HCEC 1CT (cell line): Measurements from ENCODE around the gene TPCN2.
"Not testable (repeated sequence)": the region's sequence is repeated elsewhere in the genome, so short reads cannot be mapped to it uniquely, and the experiment has no call there.

Source experiments
- DNase-seq: peaks from one replicate; pipeline ENCODE4 v3.0.0-alpha.2; 2017

The TPCN2 gene

DNA sequence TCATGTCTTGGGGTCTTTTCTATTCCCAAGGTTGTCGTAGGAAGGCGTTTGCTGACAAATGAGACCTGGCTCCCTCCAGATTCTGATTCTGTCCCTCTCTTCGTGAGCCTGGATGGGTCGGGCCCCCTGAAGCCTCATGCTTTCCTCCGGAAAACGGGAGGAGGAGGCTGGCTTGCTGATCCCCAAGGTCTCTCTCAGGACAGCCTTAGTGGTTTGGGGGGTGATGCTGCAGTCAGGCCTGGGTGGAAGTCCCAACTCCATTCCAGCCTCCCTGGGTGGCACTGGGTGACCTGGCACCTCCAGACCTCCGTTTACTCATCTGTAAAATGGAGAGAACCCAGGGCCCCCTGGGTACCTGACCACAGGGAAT, 83.6 kb downstream of the TPCN2 start:
- DNase-seq: no peak

DNA sequence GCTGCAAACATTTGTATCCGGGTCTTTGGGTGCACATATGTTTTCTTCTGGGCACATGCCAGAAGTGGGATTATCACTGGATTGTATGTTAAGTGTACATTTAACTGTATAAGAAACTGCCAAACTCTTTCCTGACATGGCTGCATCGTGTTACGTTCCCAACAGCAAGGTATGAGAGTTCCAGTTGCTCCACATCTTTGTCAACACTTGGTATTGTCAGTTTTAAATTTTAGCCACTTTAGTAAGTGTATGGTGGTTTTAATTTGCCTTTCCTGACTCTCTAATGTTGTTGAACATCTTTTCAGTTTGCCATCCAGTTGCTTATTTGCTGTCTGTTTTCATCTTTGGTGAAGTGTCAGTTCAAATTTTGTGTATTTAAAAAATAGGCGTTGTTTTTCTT, 84.5 kb downstream of the TPCN2 start:
- DNase-seq: no peak

DNA sequence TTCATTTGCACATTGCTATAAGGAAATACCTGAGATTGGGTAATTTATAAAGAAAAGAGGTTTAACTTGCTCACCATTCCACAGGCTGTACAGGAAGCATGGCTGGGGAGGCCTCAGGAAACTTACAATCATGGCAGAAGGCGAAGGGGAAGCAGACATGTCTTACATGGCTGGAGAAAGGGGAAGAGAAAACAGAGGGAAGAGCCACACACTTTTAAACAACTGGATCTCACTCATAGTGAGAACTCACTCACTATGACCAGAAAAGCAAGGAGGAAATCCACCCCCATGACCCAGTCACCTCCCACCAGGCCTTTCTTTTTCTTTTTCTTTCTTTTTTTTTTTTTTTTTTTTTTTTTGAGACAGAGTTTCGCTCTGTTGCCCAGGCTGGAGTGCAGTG, 85.5 kb downstream of the TPCN2 start:
- not testable (repeated sequence) for DNase-seq

GRCh38 chr11:69134957-69135356, 86.2 kb downstream of the TPCN2 start:
- no peak for DNase-seq

- DNase-seq: no peak
Measured at GRCh38 chr11:69135420-69136363, 87.0 kb downstream of the TPCN2 start.

GRCh38 chr11:69136471-69136870, 87.7 kb downstream of the TPCN2 start:
- no peak for DNase-seq

GRCh38 chr11:69137151-69137844, 88.6 kb downstream of the TPCN2 start:
- DNase-seq: no peak

DNA sequence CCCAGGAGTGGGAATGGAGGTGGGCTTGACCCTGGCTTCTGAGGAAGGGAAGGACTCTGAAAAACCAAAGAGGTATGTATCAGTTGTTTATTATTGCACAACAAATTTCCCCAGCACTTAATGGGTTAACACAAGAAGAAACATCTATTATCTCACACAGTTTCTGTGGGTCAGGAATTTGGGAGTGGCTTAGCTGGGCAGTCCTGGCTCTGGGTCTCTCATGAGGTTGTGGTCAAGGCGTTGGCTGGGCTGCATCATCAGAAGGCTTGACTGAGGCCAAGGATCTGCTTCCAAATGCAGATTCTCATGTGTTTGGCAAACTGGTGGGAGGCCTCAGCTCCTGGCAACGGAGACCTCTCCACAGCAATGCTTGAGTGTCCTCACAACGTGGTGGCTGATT, 89.5 kb downstream of the TPCN2 start:
- peak; percentile 41 for DNase-seq

- not testable (repeated sequence) for DNase-seq
Measured at GRCh38 chr11:69140161-69140560, 91.4 kb downstream of the TPCN2 start.

DNA sequence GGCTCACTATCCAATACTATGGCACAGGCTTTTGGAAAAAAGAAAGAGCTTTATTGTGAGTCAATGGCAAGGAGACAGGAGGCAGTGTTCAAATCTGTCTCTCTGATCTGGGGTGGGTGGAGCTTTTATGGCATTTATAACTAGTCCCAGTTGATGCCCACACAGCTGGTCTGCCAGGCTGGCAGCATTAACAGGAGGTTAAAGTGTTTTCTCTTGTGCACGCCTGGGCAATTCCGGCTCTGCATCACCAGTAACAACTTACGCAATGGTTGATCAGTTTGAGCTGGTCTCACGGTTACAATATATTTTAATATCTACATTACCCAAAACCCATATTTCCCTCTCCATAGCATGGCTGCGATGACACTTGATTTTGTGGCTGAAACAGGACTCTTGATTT, 91.9 kb downstream of the TPCN2 start:
- no peak for DNase-seq

DNA sequence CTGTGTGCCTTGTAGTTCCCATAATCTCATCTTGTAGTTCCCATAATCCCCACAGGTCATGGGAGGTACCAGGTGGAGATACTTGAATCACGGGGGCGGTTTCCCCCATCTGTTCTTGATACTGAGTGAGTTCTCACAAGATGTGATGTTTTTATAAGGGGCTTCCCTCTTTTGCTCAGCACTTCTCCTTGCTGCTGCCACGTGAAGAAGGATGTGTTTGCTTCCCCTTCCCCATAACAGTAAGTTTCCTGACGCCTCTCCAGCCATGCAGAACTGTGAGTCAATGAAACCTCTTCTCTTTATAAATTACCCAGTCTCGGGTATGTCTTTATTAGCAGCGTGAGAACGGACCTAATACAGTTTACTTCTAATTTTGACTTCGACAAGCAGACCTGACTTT, 93.0 kb downstream of the TPCN2 start:
- DNase-seq: no peak

GRCh38 chr11:69142895-69143294, 94.2 kb downstream of the TPCN2 start:
- DNase-seq: no peak

DNA sequence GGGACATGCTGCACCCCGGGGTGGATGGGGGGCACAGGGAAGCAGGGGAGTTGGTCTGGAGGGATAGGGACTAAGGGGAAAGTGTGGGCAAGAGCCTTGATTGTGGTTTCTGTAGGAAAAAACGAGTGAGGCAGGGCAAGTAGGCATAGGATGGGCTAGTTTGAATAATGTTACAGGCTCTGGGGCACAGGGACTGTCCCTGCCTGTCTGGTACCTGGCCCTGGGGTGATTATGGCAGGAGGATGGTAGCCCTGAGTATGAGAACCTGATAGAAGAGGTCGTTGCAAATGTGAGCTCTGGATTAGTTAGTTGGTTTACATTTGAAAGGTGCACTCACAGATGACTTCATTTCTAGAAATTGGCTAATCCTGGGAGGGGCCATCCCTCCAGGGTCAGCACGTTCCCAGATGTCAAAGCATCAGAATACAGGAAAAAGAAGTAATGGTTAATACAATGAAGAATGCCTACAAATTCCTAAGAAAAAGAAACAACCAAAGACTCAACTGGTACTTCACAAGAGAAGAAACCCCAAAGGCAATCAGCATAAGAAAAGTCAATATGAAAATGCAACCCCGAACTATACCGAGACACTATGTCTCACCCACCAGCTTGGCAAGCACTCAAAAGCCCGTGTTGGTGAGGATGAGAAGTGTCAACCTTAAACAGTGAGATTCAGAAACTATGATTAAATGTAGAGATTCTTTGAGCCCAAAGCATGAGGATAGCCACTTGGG, 95.8 kb downstream of the TPCN2 start:
- DNase-seq: no peak

- DNase-seq: no peak
Measured at GRCh38 chr11:69145050-69145380, 96.3 kb downstream of the TPCN2 start.

DNA sequence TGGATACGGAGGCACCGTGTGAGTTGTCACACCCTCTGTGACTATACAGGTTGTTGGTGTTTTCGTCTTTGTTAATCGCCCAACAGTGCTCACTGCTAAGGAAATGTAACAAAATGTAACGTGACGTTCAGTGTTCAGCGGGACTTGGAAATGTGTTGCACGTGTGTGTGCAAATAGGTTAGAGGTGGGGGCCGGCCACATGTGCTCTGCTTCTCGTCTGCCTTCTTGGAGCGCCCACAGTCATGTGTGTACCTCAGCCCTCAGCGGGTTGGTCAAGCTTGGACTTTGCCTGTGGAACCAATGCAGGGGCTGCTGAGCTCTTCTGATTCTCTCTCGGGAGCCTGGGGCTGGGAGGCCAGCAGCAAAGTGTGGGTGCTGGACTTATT, 99.6 kb downstream of the TPCN2 start:
- no peak for DNase-seq

DNA sequence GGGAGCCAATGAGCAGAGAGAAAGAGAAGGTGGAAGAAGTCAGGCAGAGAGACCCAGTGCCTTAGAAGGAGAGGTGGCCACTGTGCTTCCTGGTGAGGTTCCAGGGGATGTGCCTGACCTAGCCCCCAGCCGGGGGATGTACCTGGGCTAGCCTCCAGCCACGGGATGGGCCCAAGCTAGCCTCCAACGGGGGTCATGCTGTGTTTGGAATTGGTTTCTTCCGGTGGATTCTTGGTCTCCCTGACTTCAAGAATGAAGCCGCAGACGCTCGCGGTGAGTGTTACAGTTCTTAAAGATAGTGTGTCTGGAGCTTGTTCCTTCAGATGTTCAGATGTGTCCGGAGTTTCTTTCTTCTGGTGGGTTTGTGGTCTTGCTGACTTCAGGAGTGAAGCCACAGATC, 100.1 kb downstream of the TPCN2 start:
- no peak for DNase-seq

DNA sequence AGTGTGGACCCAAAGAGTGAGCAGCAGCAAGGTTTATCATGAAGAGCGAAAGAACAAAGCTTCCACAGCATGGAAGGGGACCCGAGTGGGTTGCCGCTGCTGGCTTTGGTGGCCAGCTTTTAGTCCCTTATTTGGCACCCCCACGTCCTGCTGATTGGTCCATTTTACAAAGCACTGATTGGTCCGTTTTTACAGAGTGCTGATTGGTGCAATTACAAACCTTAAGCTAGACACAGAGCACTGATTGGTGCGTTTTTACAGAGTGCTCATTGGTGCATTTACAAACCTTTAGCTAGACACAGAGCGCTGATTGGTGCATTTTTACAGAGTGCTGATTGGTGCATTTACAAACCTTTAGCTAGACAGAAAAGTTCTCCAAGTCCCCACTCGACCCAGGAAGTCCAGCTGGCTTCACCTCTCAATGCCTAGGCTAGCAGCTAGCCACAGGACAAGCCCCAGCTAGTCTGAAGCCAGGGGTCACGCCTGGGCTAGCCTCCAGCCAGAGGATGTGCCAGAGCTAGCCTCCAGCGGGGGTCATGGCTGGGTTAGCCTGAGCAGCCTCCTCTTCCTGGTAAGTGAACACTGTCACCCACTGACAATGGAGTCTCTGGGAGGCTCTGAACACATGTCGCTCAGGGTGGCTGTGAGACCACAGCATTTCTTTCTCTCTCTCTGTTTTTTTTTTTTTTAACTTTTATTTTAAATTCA, 100.8 kb downstream of the TPCN2 start:
- DNase-seq: not testable (repeated sequence)

GRCh38 chr11:69150175-69150574, 101.4 kb downstream of the TPCN2 start:
- no peak for DNase-seq

DNA sequence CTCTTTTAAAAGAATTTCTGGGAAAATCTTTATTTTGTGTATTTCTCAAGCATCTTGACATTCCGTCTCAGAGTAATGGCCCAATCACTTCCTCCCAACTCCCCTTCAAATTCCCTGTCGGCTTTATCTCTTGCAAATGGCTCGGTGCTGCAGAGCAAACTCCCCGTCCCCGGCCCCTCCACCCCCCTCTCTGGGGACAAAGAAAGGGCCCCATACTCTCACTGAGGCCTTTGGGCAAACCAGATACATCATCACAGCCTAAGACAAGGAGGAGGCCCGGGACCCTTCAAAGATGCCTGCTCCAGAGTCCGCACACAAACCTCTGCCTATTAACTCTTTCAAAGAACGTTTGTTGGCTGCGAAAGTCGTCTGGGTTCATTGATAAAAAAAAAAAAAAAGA, 103.1 kb downstream of the TPCN2 start:
- DNase-seq: no peak

GRCh38 chr11:69152733-69153421, 104.1 kb downstream of the TPCN2 start:
- DNase-seq: no peak

DNA sequence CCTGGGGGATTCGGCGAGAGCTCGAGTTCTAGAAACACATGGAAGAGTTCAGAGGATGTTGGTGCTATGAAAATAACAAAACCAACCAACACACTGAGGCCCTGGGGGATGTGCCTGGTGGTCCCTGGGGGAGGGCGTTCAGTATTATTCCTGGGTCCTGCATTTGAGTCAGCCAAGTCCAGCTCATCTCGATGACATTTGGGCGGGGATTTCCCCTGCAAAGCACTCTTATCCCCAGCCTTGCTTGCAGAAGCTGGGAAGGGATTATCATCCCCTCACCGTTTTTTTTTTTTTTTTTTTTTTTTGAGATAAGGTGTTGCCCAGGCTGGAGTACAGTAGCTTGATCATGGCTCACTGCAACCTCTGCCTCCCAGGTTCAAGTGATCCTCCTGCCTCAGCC, 104.9 kb downstream of the TPCN2 start:
- no peak for DNase-seq

DNA sequence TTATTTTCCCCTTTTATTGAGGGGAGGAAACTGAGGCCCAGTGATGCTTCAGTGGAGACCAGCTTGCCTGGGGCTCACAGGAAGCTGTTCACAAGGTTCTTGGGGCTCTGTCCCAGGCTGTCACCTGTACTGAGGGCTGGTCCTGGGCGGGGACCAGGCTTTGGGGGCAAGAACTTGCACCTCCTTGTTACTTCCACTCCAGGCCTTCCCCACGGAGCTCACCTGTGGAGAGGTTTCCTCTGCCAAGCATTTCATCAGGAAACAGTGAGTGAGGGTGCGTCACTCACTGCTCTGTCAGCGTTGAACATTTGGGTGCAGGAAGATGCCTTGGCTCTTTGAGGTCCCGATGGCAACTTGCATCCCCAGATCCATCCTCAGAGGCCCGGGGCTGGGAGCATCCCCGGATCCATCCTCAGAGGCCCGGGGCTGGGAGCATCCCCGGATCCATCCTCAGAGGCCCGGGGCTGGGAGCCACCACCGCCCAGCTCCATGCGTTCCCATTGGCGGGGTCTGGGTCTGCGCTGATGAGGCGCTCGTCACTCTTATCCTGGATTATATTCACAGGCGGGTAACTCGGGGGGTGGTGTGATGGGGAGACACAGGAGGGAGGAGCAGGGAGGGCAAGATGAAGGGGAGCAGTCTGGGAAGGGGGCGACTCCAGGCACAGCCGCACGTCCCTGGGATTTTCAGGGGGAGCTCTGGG, 105.6 kb downstream of the TPCN2 start:
- no peak for DNase-seq
